Peyer's patch (tissue), 4 donors: ENCODE results near the gene CHST9. TPM values are rescaled to one million over a fixed set of nuclear protein-coding genes. Genes with fewer than 3 reads are reported as not detected.

Experiments used
- DNase-seq, 3 donors: peaks; one replicate each; pipeline ENCODE4 v3.0.0-alpha.2; 2017 to 2019
- H3K27ac ChIP-seq, 4 donors: fragments of 200-600 bp; sonication (generic); one replicate each; pipeline ENCODE4 v1.5.1; 2016 to 2019
- H3K27me3 ChIP-seq, 2 donors: fragments of 200-600 bp; sonication (generic); one replicate each; pipeline ENCODE4 v1.5.1; 2019
- H3K36me3 ChIP-seq, 3 donors: fragments of 200-600 bp; sonication (generic); one replicate each; pipeline ENCODE4 v1.5.1; 2016 to 2019
- H3K4me1 ChIP-seq, 4 donors: fragments of 200-600 bp; sonication (generic); one replicate each; pipeline ENCODE4 v1.5.1; 2016 to 2019
- H3K4me3 ChIP-seq, 4 donors: fragments of 200-600 bp; sonication (generic); 1 replicate in 3 of 4; 2 replicates in 1 of 4; pipeline ENCODE4 v1.5.1; 2016 to 2019; ENCODE audit warnings: mild to moderate bottlenecking in 1 of 4
- H3K9me3 ChIP-seq, 4 donors: fragments of 200-600 bp; sonication (generic); one replicate each; pipeline ENCODE4 v1.5.1; 2016 to 2019; ENCODE audit warnings: mild to moderate bottlenecking in 1 of 4
- POLR2A ChIP-seq, 2 donors: fragments of 450-650 bp; IDR thresholded peaks; one replicate each; pipeline ENCODE4 v1.5.1; 2017; ENCODE audit warnings: antibody characterized with exemption in 2 of 2, mild to moderate bottlenecking in 2 of 2, moderate library complexity in 2 of 2
- total RNA-seq, 4 donors: library from RNA; depleted of rRNA; stranded (reverse); fragments of >200 nt; gene quantifications; one replicate each; pipeline ENCODE4 v1.1.0, GENCODE V29; 2016
- TF ChIP-seq, protein P1 (sequence below), 6 experiments: fragments of 450-650 bp in 4 of 6; fragments of 200-600 bp in 2 of 6; sonication (generic) in 1 of 6; IDR thresholded peaks; one replicate each; pipeline ENCODE4 v1.5.1; 2017 to 2019; ENCODE audit warnings: antibody characterized with exemption in 6 of 6, mild to moderate bottlenecking in 3 of 6, moderate library complexity in 1 of 6

Gene CHST9
- total RNA-seq, 4 donors from 2014 or later = 0.27 to 0.95 TPM; not detected in 2

DNA sequence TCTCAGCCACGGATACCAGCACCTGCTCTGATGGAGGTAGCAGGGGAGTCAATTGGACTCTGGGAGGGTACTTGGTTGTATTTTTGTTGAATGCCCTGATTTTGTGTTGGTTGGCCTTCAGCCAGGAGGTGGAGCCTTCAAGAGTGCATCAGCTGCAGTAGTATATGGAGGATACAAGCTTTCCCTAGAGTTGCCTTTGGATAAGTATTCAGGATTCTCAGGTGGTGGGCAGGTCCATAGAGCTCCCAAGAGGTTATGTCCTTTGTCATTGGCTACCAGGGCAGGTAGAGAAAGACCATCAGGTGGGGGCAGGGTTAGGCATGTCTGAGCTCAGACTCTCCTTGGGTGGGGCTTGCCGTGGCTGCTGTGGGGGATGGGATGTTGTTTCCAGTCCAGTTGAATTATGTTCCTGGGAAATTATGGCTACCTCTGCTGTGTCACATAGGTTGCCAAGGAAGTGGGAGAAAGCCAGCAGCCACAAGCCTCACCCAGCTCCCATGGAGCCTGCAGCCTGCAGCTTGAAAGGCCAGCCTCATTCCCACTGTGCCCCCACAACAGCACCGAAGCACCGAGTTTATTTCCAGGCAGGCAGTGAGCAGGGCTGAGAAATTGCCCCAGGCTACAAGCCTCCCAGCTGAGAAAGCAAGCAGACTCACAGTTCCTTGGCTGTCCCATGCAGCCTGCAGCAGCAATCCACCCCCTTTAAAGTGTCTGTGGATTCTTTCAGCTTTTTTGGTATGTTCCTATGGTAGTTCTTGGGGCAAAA lies 38.6 kb upstream of the CHST9 start:
- H3K27me3 ChIP-seq = no peaks in the 10 kb centered on the region
- no peaks in the 10 kb centered on the region for H3K9me3 ChIP-seq
- no peak overlapping the region for H3K27ac ChIP-seq
- no peaks in the 10 kb centered on the region for H3K36me3 ChIP-seq
- H3K4me3 ChIP-seq = no peak overlapping the region
- TF ChIP-seq POLR2A (IDR thresholded peaks at IDR 0.05) = no peak
- TF ChIP-seq, protein P1, sequence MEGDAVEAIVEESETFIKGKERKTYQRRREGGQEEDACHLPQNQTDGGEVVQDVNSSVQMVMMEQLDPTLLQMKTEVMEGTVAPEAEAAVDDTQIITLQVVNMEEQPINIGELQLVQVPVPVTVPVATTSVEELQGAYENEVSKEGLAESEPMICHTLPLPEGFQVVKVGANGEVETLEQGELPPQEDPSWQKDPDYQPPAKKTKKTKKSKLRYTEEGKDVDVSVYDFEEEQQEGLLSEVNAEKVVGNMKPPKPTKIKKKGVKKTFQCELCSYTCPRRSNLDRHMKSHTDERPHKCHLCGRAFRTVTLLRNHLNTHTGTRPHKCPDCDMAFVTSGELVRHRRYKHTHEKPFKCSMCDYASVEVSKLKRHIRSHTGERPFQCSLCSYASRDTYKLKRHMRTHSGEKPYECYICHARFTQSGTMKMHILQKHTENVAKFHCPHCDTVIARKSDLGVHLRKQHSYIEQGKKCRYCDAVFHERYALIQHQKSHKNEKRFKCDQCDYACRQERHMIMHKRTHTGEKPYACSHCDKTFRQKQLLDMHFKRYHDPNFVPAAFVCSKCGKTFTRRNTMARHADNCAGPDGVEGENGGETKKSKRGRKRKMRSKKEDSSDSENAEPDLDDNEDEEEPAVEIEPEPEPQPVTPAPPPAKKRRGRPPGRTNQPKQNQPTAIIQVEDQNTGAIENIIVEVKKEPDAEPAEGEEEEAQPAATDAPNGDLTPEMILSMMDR (IDR thresholded peaks at IDR 0.05) = no peak
- no peaks in the 10 kb centered on the region for H3K4me1 ChIP-seq
- no peak for DNase-seq

DNA sequence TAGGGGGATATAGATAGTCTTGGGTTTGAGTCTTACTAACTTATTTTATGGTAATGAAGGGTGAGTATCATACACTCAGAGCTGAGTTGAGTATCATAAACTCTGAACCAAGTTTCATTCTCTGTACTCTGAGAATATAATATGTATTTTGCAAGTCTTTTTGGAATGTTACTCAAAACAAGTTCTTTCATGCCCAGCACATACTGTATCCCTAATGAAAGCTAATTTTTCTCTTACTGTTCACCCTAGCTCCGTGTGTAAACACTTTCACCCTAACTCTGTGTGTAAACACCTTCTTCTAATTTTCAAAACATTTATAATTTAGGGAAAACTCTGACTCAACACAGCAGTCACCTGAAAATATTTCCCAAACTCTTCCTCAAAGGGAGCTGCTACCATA lies 29.7 kb upstream of the CHST9 start:
- Histone ChIP-seq H3K27ac (no peak overlapping the region), H3K4me3 (no peak overlapping the region), H3K27me3 (no peaks in the 10 kb centered on the region), H3K36me3 (no peaks in the 10 kb centered on the region), H3K4me1 (no peaks in the 10 kb centered on the region), H3K9me3 (no peaks in the 10 kb centered on the region)
- DNase-seq = no peak
- TF ChIP-seq, protein P1 (IDR thresholded peaks at IDR 0.05) = no peak
- no peak for TF ChIP-seq POLR2A (IDR thresholded peaks at IDR 0.05)

DNA sequence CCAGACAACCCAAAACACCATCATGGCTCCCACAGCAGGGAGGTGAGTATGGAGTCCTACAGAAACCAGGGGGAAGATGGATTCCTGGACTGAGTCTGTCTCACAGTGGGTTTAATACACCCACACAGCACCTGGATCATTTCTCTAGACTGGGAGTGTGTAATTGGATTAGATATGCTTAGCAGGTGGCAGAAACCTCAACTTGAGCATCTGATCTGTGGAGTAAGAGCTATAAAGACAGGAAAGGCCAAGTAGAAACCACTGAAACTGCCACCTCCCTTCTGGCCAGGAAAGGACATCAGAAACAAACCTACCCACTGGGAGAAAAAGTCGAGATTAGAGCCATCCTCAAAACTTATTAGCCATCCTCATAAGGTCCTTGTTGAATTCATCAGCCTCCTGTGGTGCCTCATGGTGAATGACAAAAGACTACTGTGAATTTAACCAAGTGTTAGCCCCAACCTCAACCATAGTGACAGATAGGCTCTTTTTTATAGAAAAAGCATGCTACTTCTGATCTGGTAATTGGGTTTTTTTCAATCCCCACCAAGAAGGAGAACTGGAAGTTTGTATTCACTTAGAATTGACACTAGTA lies 28.1 kb upstream of the CHST9 start:
- H3K27me3 ChIP-seq = no peaks in the 10 kb centered on the region
- no peak overlapping the region for H3K4me3 ChIP-seq
- H3K4me1 ChIP-seq = no peaks in the 10 kb centered on the region
- no peak for DNase-seq
- H3K36me3 ChIP-seq = no peaks in the 10 kb centered on the region
- H3K9me3 ChIP-seq = no peaks in the 10 kb centered on the region
- TF ChIP-seq POLR2A (IDR thresholded peaks at IDR 0.05) = no peak
- TF ChIP-seq, protein P1 (IDR thresholded peaks at IDR 0.05) = no peak
- no peak overlapping the region for H3K27ac ChIP-seq

DNA sequence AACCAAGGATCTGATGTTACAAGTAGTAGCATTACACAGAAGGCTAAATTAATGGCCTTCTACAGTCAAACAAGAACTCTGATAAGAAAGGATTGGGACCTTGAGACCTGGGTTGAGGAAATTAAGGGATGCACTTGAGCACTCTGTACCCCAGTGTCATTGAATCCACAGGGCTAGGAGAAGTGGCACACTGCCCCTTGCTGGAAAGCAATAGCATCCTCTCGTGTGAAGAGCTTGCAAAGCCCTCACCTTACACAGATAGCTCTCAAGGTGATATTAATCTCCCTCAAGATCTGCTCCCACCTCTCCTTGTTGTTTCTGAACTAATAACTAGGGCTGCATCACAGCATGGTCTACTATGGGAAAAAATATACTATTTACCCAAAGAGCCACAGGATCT lies 26.5 kb upstream of the CHST9 start:
- Histone ChIP-seq H3K27ac (no peak overlapping the region), H3K36me3 (no peaks in the 10 kb centered on the region), H3K9me3 (no peaks in the 10 kb centered on the region), H3K4me1 (no peaks in the 10 kb centered on the region), H3K27me3 (no peaks in the 10 kb centered on the region), H3K4me3 (no peak overlapping the region)
- no peak for DNase-seq
- no peak for TF ChIP-seq POLR2A (IDR thresholded peaks at IDR 0.05)
- TF ChIP-seq, protein P1 (IDR thresholded peaks at IDR 0.05) = no peak

DNA sequence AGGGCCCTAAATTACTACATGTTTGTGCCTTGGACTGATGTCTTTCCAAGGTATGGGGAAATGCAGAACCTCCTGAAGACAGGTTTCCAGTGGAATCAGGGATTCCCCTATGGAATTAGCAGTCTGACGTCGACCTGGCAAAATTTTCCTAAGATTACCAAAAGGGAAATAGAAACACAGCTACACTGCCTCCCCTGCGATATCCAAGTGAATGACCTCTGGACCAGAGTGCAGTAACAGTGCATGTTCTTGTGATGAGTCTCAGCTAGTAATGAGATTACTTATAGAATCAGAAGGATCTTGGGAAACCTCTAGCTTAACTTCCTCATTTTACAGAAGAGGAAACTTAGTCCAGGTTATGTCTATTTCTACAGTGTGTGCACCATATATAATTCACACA lies 21.3 kb upstream of the CHST9 start:
- no peak for TF ChIP-seq POLR2A (IDR thresholded peaks at IDR 0.05)
- TF ChIP-seq, protein P1 (IDR thresholded peaks at IDR 0.05) = no peak
- Histone ChIP-seq H3K27ac (no peak overlapping the region), H3K9me3 (no peaks in the 10 kb centered on the region), H3K36me3 (no peaks in the 10 kb centered on the region), H3K4me1 (no peaks in the 10 kb centered on the region), H3K4me3 (no peak overlapping the region), H3K27me3 (no peaks in the 10 kb centered on the region)
- DNase-seq = no peak
